ENCODE data around the gene MYO5B.
"Not testable (repeated sequence)": the region's sequence is repeated elsewhere in the genome, so short reads cannot be mapped to it uniquely, and the experiment has no call there.

Gene MYO5B

GRCh38 chr18:49846718-49847470 is 348.1 kb downstream of the MYO5B start:
- no peak for DNase-seq

- no peak for DNase-seq
Measured at GRCh38 chr18:49846361-49846662, 348.6 kb downstream of the MYO5B start.

- DNase-seq: no peak
Measured at GRCh38 chr18:49845629-49846360, 349.2 kb downstream of the MYO5B start.

- no peak for DNase-seq
Measured at GRCh38 chr18:49844903-49845302, 350.0 kb downstream of the MYO5B start.

GRCh38 chr18:49843778-49844625 is 350.9 kb downstream of the MYO5B start:
- DNase-seq: no peak

- no peak for DNase-seq
Measured at GRCh38 chr18:49843131-49843530, 351.8 kb downstream of the MYO5B start.

- DNase-seq: no peak
Measured at GRCh38 chr18:49842656-49843055, 352.3 kb downstream of the MYO5B start.

GRCh38 chr18:49841236-49842217 is 353.4 kb downstream of the MYO5B start:
- no peak for DNase-seq

- DNase-seq: no peak
Measured at GRCh38 chr18:49839012-49839411, 355.9 kb downstream of the MYO5B start.

- no peak for DNase-seq
Measured at GRCh38 chr18:49838381-49838780, 356.6 kb downstream of the MYO5B start.

GRCh38 chr18:49837889-49838288 is 357.1 kb downstream of the MYO5B start:
- DNase-seq: no peak

- not testable (repeated sequence) for DNase-seq
Measured at GRCh38 chr18:49837316-49837835, 357.6 kb downstream of the MYO5B start.

- DNase-seq: no peak
Measured at GRCh38 chr18:49835405-49835804, 359.5 kb downstream of the MYO5B start.

GRCh38 chr18:49834258-49834657 is 360.7 kb downstream of the MYO5B start:
- DNase-seq: no peak

GRCh38 chr18:49833814-49834213 is 361.1 kb downstream of the MYO5B start:
- DNase-seq: no peak

GRCh38 chr18:49832221-49832647 is 362.7 kb downstream of the MYO5B start:
- DNase-seq: no peak

- no peak for DNase-seq
Measured at GRCh38 chr18:49827996-49828395, 367.0 kb downstream of the MYO5B start.

- DNase-seq: peak; percentile 74
Measured at GRCh38 chr18:49819823-49820671, 374.9 kb downstream of the MYO5B start.

- DNase-seq: no peak
Measured at GRCh38 chr18:49819071-49819662, 375.8 kb downstream of the MYO5B start.

- no peak for DNase-seq
Measured at GRCh38 chr18:49817947-49818346, 377.0 kb downstream of the MYO5B start.

GRCh38 chr18:49815927-49816326 is 379.0 kb downstream of the MYO5B start:
- DNase-seq: no peak
